GM21515 (cell line): Measurements from ENCODE around the gene TJP3.

Source experiments
- ATAC-seq: cut with Tn5 transposase; IDR thresholded peaks from one replicate; pipeline ENCODE4 v1.9.1; 2021; ENCODE audit not compliant: unreplicated experiment

The TJP3 gene

DNA sequence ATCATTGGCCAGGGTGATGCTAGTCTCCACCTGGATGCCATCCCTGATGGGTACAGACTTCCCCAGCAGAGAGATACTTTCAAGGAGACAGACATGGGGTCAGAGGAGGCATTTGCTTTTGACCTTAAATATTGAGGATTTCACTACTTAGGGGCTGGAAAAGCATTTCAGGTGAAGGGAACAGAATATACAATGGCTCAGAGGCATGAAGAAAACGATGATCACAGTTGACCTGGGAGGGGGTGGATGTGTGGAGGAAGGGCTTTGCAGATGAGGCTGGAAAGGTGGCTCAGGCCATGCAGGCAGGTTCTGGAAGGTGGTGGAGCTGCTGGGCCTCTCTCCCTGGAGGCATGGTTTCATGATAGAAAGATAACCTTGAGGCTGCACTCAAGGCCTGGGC lies 74.1 kb downstream of the TJP3 start:
- ATAC-seq = no peak

DNA sequence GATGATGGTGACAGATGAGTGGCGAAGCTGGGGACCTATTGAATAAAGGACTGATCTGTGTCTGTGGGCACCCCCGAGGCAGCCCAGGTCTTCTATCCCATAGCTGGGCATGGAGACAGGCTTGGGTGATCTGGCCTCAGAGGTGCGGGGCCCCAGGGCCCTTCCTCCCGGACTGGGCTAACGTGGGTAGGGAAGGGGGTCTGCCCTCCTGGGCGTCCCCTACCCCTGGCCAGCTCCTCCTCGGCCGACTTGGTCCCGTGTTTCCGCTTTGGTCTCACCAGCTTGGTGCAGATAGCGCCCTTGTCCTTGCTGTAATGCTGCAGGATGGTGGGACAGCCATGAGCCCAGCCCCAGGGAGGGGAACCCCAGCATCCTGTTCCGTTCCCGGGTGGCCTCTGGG lies 74.7 kb downstream of the TJP3 start:
- ATAC-seq = no peak

GRCh38 chr19:3783660-3784584 lies 75.7 kb downstream of the TJP3 start:
- ATAC-seq = no peak

- ATAC-seq = no peak
Measured at GRCh38 chr19:3784607-3785450, 76.6 kb downstream of the TJP3 start.

DNA sequence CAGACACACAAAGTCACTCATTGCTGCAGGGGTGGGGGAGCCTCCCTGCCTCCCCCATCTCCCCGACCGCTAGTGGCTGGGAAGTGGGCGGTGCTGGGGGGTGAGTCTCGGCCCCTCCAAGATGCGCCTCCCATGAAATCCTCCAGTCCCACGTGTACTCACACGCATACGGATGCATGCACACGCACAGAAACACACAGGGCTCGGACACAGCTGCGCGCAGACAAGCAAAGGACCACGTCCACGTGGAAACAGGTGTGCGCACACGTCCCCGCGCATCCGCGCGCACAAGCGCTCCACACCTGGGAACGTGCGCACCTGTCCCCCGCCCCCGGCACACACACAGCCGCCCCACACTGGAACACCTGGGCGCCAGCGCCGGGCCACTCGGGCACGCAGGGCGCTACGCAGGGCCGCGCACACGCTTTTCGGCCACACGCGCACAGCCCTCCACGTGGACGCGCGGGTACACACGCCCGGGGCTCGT lies 77.3 kb downstream of the TJP3 start:
- no peak for ATAC-seq

DNA sequence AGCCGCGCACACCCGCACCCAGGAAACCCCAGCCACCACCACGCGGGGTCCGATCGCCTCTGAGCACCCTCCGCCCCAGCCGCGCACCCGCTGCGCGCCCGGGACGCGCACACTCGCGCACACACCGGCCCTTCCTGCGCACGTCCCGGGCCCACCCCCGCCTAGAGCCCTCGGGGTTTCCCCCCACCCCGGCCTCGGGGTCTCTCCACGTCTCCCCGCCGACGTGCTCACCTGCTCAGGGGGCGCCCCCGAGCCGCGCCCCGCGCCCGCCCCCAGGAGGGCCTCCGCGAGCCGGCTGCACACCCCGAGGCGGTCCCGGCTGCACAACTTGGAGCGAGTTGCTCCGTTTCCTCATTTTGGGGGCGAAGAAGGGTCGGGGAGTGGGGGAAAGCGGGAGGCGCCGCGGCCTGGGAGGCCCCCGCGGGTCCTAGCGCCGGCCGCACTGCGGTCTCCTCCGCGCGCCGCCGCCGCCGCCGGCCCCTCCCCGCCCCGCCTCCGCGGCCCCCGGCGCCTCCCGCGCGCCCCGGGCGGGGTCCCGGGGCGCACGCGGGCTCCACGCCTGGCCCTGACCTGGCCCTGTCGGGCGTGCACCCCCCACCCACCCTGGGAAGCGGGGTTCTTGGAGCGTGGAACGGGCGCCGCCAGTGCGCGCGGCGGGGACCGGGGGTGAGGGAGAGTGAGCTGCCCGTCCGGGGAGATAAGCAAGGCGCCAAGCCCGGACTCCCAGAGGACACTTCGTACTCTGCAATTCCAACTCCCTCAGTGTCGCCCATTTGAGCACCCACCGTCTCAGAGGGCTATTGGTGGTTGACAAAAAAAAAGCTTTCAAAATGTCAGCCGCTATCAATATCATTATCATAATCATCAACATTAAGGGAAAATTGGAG lies 78.0 kb downstream of the TJP3 start, which contains the start of gene MATK:
TSS of gene MATK (minus strand) at position 444 of the 887 bp plus-strand sequence. CDS start 1,246 bp downstream, outside the sequence.
- ATAC-seq = no peak

- ATAC-seq = no peak
Measured at GRCh38 chr19:3788996-3789778, 81.0 kb downstream of the TJP3 start.

GRCh38 chr19:3790209-3790734 lies 82.1 kb downstream of the TJP3 start:
- no peak for ATAC-seq

DNA sequence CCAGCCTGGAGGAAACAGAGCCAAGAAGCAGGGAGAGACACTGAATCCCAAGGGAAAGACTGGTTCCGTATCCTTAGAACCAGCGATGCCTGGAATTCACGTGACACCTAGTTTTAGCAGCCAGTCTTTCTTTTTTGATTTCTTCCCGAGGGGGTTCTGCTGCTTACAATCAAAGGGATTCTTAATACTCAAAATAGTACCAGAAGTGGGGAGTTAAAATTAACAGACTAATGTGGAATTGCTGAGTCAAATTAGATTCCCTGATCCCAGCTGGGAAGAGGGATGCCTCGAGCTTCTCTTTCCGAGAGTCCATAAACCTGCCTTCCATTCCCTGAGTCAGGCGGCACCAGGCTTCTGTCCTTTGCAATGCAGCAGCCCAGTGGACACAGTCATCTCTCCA lies 82.8 kb downstream of the TJP3 start:
- ATAC-seq = no peak

DNA sequence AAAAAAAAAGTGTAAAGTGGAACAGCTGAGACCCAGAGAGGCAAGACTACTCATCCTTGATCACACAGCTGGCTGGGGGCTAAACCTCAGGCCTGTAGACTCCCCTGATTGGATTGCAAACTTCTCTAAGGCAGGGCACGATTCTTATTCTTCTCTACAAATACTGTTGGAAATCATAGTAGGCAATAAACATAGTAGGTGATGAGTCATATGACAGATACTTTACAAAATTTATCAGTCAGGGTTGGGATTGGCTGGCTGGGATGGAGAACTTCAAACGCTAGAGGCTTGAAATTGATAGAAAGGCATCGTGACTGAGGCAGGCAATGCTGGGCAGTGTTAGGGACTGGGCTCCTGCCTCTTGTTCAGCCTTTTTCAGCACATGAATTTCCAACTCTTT lies 83.9 kb downstream of the TJP3 start:
- no peak for ATAC-seq

- ATAC-seq = no peak
Measured at GRCh38 chr19:3793799-3794198, 85.6 kb downstream of the TJP3 start.

- no peak for ATAC-seq
Measured at GRCh38 chr19:3796358-3796757, 88.2 kb downstream of the TJP3 start.

DNA sequence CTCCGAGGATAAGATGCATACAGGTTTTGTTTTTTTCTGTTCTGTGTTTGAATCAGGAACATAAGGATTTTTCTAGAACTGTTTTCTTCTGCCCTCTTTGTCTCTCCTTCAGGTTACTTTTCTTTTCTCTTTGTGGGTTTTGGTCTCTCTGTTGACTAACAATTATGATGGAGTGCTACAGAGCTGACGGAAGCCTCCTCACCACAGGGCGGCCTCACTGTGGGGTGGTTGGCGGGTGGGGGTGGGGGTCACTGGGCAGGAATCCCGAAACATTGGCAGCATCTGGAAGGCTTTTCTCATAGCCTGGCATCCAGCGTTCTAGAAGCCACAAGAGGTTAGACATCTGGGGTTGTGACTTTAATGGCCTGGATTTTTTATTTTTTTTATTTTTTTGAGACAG lies 90.0 kb downstream of the TJP3 start:
- ATAC-seq = no peak
